HUDEP-2 (cell line): ENCODE results near the gene MORF4L1.
"Not testable (repeated sequence)": the region's sequence is repeated elsewhere in the genome, so short reads cannot be mapped to it uniquely, and the experiment has no call there.

ENCODE experiments used
- DNase-seq, 76 experiments: peaks; one replicate each; lab custom pipeline; 2025; ENCODE audit not compliant: unreplicated experiment in 76 of 76; lab: John Stamatoyannopoulos, UW

Gene MORF4L1

DNA sequence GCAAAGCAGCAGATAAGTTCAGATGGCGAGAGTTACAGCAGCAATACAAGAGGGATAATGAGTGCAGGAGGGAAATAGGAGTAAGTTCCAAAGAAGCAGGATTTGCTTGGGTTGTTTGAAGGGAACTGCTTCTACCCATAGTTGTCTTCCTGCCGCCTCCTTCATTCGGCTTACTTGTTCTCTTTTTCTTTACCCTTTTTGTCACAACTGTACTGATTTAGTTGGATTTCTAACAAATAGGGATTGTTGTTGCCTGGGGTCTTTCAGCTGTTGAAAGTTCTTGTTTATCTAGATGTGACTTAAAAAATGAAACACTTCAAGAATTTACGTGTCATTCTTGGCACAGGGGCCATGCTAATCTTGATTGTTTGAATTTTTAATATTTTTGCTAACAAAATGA lies 25.9 kb downstream of the MORF4L1 start:
- DNase-seq: no peak

DNA sequence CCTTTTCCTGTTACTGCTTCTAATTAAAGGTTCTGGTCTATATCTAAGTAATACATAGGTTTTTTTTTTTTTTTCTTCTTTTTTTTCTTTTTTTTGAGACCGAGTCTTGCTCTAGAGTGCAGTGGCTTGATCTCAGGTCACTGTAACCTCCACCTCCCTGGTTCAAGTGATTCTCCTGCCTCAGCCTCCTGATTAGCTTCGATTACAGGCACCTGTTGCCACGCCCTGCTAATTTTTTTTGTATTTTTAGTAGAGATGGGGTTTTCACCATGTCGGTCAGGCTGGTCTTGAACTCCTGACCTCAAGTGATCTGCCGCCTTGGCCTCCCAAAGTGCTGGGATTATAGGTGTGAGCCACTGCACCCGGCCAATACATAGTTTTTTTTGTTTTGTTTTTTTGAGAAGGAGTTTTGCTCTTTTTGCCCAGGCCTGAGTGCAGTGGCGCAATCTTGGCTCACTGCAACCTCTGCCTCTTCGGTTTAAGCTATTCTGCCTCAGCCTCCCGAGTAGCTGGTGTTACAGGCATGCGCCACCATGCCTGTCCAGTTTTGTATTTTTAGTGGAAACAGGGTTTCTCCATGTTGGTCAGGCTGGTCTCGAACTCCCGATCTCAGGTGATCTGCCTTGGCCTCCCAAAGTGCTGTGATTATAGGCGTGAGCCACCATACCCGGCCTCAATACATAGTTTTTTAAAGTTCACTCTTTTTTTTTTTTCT lies 28.3 kb downstream of the MORF4L1 start:
- not testable (repeated sequence) for DNase-seq

GRCh38 chr15:78902281-78903032 lies 29.8 kb downstream of the MORF4L1 start:
- DNase-seq: not testable (repeated sequence)

DNA sequence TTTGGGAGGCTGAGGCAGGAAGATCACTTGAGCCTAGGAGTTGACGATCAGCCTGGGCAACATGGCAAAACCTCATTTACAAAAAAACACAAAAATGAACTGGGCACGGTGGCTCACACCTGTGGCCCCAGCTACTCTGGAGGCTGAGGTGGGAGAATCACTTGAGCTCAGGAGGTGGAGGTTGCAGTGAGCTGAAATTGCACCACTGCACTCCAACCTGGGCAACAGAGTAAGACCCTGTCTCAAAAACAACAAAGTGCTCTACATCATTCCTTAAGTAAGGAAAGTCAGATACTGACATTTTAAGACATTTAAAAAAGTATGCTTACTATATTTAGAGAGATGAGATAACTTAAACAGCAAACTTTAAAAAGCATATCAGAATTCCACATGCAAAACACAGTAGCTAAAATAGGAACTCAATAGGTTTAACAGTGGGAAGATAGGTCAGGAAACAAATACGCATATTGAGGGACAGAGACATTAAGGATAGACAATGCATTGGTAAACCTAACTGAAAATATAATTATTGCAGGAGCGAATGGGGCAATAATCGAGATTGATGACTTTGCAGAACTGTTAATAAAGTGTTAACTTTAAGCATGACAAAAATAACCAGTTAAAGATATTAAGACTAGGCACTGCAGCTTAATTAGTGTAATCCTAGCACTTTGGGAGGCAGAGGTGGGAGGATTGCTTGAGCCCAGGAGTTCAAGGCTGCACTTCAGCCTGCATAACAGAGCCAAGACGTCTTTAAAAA lies 32.1 kb downstream of the MORF4L1 start:
- DNase-seq: no peak

DNA sequence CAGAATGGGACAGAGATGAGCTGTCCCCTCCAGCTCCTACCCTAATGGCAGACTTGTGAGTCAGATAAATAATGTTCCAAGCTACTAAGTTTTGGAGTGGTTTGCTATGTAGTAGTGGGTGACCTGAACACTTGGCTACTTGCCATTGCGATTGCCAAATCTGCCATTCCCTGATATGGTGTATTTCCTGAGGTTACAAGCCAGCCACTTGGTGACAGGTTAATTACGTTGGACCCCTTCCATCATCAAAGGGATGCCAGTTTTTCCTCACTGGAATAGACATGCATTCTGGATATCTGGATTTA lies 33.6 kb downstream of the MORF4L1 start:
- no peak for DNase-seq

GRCh38 chr15:78907577-78907976 lies 34.9 kb downstream of the MORF4L1 start:
- DNase-seq: no peak

DNA sequence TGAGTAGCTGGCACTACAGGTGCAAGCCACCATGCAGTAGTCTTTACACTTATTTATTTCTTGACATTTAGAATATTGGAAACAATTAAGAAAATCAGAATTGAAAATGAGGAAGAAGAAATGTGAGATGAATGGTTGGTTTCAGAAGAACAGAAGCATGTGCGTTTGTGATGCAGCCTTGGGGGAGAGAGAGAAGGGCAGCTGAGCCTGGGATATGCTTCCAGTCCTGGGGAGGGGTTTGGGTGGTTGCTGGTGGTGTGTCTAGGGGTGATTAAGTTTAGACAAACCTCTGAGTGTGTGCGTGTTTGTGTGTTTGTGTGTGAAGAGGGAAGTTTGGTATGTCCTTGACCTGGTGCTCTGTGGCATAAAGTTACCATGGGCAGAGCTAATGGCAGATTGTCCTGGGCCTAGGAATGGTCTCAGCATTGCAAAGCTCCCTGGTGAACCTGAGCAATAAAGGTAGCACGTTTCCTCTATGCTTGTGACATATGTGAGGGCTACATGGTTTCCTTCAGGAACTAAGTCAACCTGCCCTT lies 36.5 kb downstream of the MORF4L1 start:
- DNase-seq: no peak

- peak in 16 of 76 experiments; percentile 3 to 49 (median 20) for DNase-seq
These were observed 37.1 kb downstream of the MORF4L1 start for GRCh38 chr15:78909791-78910228.

- DNase-seq: no peak
These were observed 37.6 kb downstream of the MORF4L1 start for GRCh38 chr15:78910271-78910670.

- DNase-seq: no peak
These were observed 39.6 kb downstream of the MORF4L1 start for GRCh38 chr15:78912316-78912715.

GRCh38 chr15:78913012-78913411 lies 40.3 kb downstream of the MORF4L1 start:
- DNase-seq: no peak

- peak in 8 of 76 experiments; percentile 3 to 39 (median 27) for DNase-seq
These were observed 41.5 kb downstream of the MORF4L1 start for GRCh38 chr15:78914027-78914764.

DNA sequence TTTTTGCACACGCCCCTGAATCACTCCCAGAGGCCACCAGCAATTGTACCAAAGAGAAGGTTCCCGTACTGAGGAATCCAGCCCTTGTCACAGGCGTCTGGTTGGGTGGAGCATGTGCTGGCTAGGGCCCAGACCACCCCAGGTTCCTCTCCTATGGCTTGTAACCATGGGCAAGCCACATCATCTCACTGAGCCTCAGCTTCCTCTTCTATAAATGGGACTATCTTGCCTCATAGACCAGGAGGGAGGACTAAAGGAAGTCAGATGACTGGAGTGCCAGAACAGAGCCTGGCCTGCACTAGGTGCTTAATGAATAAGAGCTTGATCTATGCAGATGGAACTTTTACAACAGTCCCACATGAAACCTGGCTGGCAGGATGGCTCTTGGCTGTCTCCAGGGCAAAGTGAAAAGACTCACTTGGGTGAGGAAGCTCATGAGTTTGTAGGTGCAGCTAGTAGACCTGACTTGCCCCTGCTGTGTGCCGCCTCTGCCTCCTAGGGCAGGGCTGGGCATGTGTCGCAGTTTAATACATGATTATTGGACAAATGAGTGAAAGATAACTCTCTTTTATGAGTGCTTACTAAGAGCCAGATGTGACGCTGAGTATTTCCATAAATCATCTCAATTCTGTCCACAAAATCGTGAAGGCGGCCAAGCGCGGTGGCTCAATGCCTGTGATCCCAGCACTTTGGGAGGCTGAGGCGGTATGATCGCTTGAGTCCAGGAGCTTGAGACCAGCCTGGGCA lies 42.8 kb downstream of the MORF4L1 start:
- DNase-seq: no peak

- DNase-seq: no peak
These were observed 43.4 kb downstream of the MORF4L1 start for GRCh38 chr15:78916088-78916487.

DNA sequence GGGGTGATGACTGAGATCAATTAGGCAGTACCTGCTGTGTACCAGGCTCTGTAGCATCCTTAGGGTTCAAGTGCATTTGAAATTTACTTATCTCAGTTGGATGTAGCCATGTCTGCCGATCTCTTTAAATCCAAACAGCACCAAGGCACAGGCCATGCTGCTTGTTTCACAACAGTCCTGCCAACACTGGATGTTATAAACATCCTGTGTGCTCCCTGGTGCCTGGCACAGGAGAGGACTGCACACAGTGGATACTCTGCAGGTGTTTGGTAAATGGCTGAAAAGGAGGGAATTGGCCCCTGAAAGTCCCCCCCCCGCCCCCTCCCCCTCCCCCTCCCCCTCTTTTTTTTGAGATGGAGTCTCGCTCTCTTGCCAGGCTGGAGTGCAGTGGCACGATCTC lies 45.2 kb downstream of the MORF4L1 start:
- no peak for DNase-seq

- no peak for DNase-seq
These were observed 48.8 kb downstream of the MORF4L1 start for GRCh38 chr15:78921517-78921916.

DNA sequence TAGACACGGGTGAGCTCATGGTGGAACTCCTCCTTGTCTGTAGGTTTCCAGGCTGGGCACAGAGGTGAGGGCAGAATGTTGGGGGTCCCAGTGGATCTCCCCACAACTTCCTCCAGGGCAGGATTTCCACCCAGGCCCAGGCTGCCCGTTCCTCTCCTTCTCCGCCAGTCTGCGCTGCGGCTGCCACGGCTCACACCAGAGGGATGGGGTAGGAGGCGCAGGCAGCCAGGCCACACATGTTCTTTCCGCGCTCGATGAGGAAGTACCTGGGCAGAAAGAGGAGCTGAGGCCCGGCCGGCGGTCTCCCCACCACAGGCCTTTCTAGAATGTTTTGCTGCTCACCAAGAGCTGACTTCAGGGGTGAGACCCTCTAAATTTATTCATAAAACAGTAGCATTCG lies 49.2 kb downstream of the MORF4L1 start:
- no peak for DNase-seq

DNA sequence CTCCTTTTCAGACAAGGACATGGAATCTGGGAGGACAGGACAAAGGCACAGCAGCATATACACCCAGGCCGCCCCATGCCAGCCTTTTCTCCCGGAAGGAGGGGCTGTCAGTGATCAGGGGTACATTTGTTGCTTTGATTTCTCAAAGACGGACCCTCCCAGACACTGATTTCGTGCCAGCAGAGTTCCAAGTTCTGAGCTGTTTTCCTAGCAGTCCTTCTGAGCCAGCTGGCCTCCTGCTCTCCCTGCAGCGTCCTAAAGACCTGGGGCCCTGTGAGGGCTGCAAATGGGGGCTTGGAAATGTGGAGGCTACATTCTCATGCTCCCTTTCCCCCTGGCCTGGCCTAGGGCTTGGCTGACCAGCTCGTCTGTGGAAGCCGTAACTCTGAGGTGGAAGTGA lies 49.8 kb downstream of the MORF4L1 start:
- DNase-seq: no peak

DNA sequence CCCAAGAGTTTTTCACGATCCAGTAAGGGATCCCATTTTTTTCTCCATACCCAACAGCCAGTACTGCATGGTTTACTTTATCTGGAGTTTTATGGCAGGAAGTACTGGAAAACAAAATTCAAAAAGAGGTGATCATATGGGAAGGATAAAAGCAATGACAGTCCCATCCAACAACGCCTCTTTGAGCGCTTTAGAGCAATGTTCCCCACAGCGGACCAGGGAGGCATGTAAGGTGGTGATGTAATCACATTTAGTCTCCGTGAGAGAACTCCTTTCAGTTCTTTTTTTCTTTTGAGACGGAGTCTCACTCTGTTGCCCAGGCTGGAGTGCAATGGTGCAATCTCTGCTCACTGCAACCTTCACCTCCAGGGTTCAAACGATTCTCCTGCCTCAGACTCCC lies 50.3 kb downstream of the MORF4L1 start:
- DNase-seq: no peak
